H1 (cell line): ENCODE data around the gene HES5. TPM values are rescaled to one million over a fixed set of nuclear protein-coding genes. Genes with fewer than 3 reads are reported as not detected.
"Not testable (repeated sequence)": the region's sequence is repeated elsewhere in the genome, so short reads cannot be mapped to it uniquely, and the experiment has no call there.

Experiments used
- CTCF ChIA-PET: fragments of 300-600 bp; sonication (Branson Sonifier 250); formaldehyde crosslinking; loops from one replicate; lab custom pipeline; 2021; ENCODE audit not compliant: partially characterized antibody; lab: Charles Lee
- POLR2A ChIA-PET: fragments of 300-600 bp; sonication (Branson Sonifier 250); formaldehyde crosslinking; loops from one replicate; lab custom pipeline; 2021; ENCODE audit warnings: inconsistent platforms; ENCODE audit not compliant: partially characterized antibody; lab: Charles Lee
- DNase-seq, 2 experiments: peaks; one replicate each; pipeline versions ENCODE4 v3.0.0 to v3.0.0-alpha.2; 2010 to 2022; ENCODE audit warnings: low spot score in 2 of 2, low read depth in 1 of 2, mixed read lengths in 1 of 2
- FAIRE-seq: peaks from 2 replicates; lab custom pipeline; 2011; peaks lifted over from hg19 to GRCh38; lab: Jason Lieb, UNC
- H2AFZ ChIP-seq: 2 replicates; pipeline ENCODE4 v1.8.1; 2012; ENCODE audit warnings: low read length, inconsistent platforms
- H2AK5ac ChIP-seq: 2 replicates; pipeline ENCODE4 v1.6.1; 2013; ENCODE audit warnings: low read depth, low read length
- H2BK120ac ChIP-seq: replicated peaks from 2 replicates; pipeline ENCODE3; 2013; ENCODE audit warnings: low read depth, low read length, inconsistent platforms
- H2BK12ac ChIP-seq: 2 replicates; pipeline ENCODE4 v1.6.1; 2013; ENCODE audit warnings: low read depth, low read length
- H2BK15ac ChIP-seq: 2 replicates; pipeline ENCODE4 v1.6.1; 2013; ENCODE audit warnings: low read length
- H2BK20ac ChIP-seq: 2 replicates; pipeline ENCODE4 v1.6.1; 2013; ENCODE audit warnings: low read length
- H2BK5ac ChIP-seq: 2 replicates; pipeline ENCODE4 v1.6.1; 2013; ENCODE audit warnings: low read depth, low read length
- H3K14ac ChIP-seq: 2 replicates; pipeline ENCODE4 v1.6.1; 2013; ENCODE audit warnings: inconsistent platforms; ENCODE audit not compliant: insufficient read length
- H3K18ac ChIP-seq: 2 replicates; pipeline ENCODE4 v1.6.1; 2013; ENCODE audit warnings: low read length; ENCODE audit errors: extremely low read depth
- H3K23ac ChIP-seq: 2 replicates; pipeline ENCODE4 v1.6.1; 2013; ENCODE audit warnings: inconsistent platforms; ENCODE audit not compliant: insufficient read length
- H3K23me2 ChIP-seq: 2 replicates; pipeline ENCODE4 v1.6.1; 2013; ENCODE audit warnings: low read depth, low read length
- H3K27ac ChIP-seq: 2 replicates; pipeline ENCODE4 v1.6.1; 2011; ENCODE audit warnings: low read depth, low read length, inconsistent platforms
- H3K27me3 ChIP-seq, 4 experiments: replicated peaks in 1 of 4; 1 replicate in 1 of 4; 2 replicates in 3 of 4; pipeline versions ENCODE4 v1.6.1 to v1.8.1; 2011 to 2013; ENCODE audit warnings: low read length in 3 of 4, mild to moderate bottlenecking in 3 of 4, inconsistent platforms in 2 of 4, mixed read lengths in 2 of 4, moderate library complexity in 1 of 4; ENCODE audit not compliant: control insufficient read depth in 3 of 4, insufficient read depth in 3 of 4; ENCODE audit errors: extremely low read depth in 1 of 4
- H3K36me3 ChIP-seq, 4 experiments: 2 replicates each; pipeline versions ENCODE4 v1.6.1 to v1.8.1; 2011 to 2013; ENCODE audit warnings: mild to moderate bottlenecking in 4 of 4, low read length in 3 of 4, moderate library complexity in 2 of 4, control low read depth in 1 of 4, inconsistent platforms in 1 of 4; ENCODE audit not compliant: insufficient read depth in 4 of 4, control insufficient read depth in 2 of 4
- H3K4ac ChIP-seq: replicated peaks from 2 replicates; pipeline ENCODE3; 2013; ENCODE audit warnings: low read length, low read depth, mixed read lengths, inconsistent platforms; ENCODE audit not compliant: insufficient read length
- H3K4me1 ChIP-seq, 4 experiments: replicated peaks in 1 of 4; 1 replicate in 1 of 4; 2 replicates in 3 of 4; pipeline versions ENCODE4 v1.6.1 to v1.8.1; 2011 to 2013; ENCODE audit warnings: low read length in 3 of 4, inconsistent platforms in 2 of 4, mixed read lengths in 1 of 4; ENCODE audit not compliant: insufficient read depth in 4 of 4, control insufficient read depth in 3 of 4
- H3K4me2 ChIP-seq, 2 experiments: 2 replicates each; pipeline versions ENCODE4 v1.6.1 to v1.8.1; 2011 to 2013; ENCODE audit warnings: low read depth in 2 of 2, low read length in 2 of 2, control low read depth in 1 of 2, inconsistent platforms in 1 of 2, mild to moderate bottlenecking in 1 of 2; ENCODE audit not compliant: insufficient read depth in 1 of 2
- H3K4me3 ChIP-seq, 4 experiments: fragments of 200-600, 300-600 bp in 1 of 4; sonication (generic), shearing (Covaris generic), sonication (Bioruptor Twin) in 1 of 4; 2 replicates each; pipeline versions ENCODE4 v1.5.1 to v1.8.1; 2011 to 2016; ENCODE audit warnings: low read length in 4 of 4, low read depth in 3 of 4, control low read depth in 2 of 4, inconsistent platforms in 2 of 4, mild to moderate bottlenecking in 2 of 4, mixed read lengths in 1 of 4, moderate library complexity in 1 of 4; ENCODE audit not compliant: insufficient read depth in 2 of 4; ENCODE audit errors: extremely low read depth in 1 of 4
- H3K56ac ChIP-seq: replicated peaks from 2 replicates; pipeline ENCODE3; 2013; ENCODE audit warnings: low read depth, mild to moderate bottlenecking, mixed read lengths, low read length, inconsistent platforms; ENCODE audit not compliant: insufficient read length
- H3K79me1 ChIP-seq: 2 replicates; pipeline ENCODE4 v1.6.1; 2013; ENCODE audit warnings: low read depth, low read length, control low read depth
- H3K79me2 ChIP-seq, 2 experiments: 2 replicates each; pipeline versions ENCODE4 v1.6.1 to v1.8.1; 2012 to 2013; ENCODE audit warnings: low read length in 2 of 2, mild to moderate bottlenecking in 2 of 2, inconsistent platforms in 1 of 2; ENCODE audit not compliant: insufficient read depth in 2 of 2, control insufficient read depth in 1 of 2
- H3K9ac ChIP-seq, 4 experiments: replicated peaks in 1 of 4; 1 replicate in 1 of 4; 2 replicates in 3 of 4; pipeline versions ENCODE4 v1.6.1 to v1.8.1; 2011 to 2013; ENCODE audit warnings: low read depth in 3 of 4, low read length in 3 of 4, control low read depth in 2 of 4, mild to moderate bottlenecking in 2 of 4, moderate library complexity in 2 of 4, inconsistent platforms in 1 of 4; ENCODE audit errors: extremely low read depth in 1 of 4
- H3K9me3 ChIP-seq, 2 experiments: 2 replicates each; pipeline versions ENCODE4 v1.6.1 to v1.8.1; 2012 to 2013; ENCODE audit warnings: mild to moderate bottlenecking in 2 of 2, moderate library complexity in 2 of 2, control low read depth in 1 of 2, inconsistent platforms in 1 of 2, low read depth in 1 of 2, low read length in 1 of 2, mixed read lengths in 1 of 2; ENCODE audit not compliant: insufficient read depth in 2 of 2
- H4K20me1 ChIP-seq, 2 experiments: replicated peaks in 1 of 2; 2 replicates each; pipeline versions ENCODE3 to v1.8.1; 2011 to 2013; ENCODE audit warnings: inconsistent platforms in 2 of 2, low read length in 2 of 2, mild to moderate bottlenecking in 1 of 2; ENCODE audit not compliant: insufficient read depth in 2 of 2, control insufficient read depth in 1 of 2
- H4K5ac ChIP-seq: 2 replicates; pipeline ENCODE4 v1.6.1; 2013; ENCODE audit warnings: low read length, low read depth, mixed read lengths, inconsistent platforms; ENCODE audit not compliant: insufficient read length
- H4K8ac ChIP-seq: 2 replicates; pipeline ENCODE4 v1.8.0; 2013; ENCODE audit warnings: mild to moderate bottlenecking, moderate library complexity, low read length, inconsistent platforms; ENCODE audit not compliant: insufficient read depth; ENCODE audit errors: extremely low read depth
- H4K91ac ChIP-seq: replicated peaks from 2 replicates; pipeline ENCODE3; 2013; ENCODE audit warnings: low read length, mixed read lengths, inconsistent platforms; ENCODE audit not compliant: insufficient read length
- WGBS, 2 experiments: shearing (Covaris generic) in 1 of 2; methylation state at CpG; one replicate each; pipeline versions ENCODE4 v1.1.6 to v1.1.7; 2013 to 2015; ENCODE audit warnings: low lambda C conversion rate in 2 of 2, mixed read lengths in 2 of 2, inconsistent platforms in 1 of 2, low coverage in 1 of 2, missing lambda C conversion rate in 1 of 2; ENCODE audit not compliant: insufficient replicate concordance in 2 of 2, insufficient coverage in 1 of 2, insufficient read length in 1 of 2; ENCODE audit errors: extremely low coverage in 1 of 2, missing lambda C conversion rate in 1 of 2; 5-methylcytosine and 5-hydroxymethylcytosine counted together
- polyA plus RNA-seq, 7 experiments: library from polyadenylated mRNA; depleted of rRNA in 3 of 7; stranded (reverse) in 5 of 7; unstranded in 2 of 7; fragments of >200 nt in 5 of 7; fragments of 200-250 nt in 2 of 7; gene quantifications; 1 replicate in 5 of 7; 2 replicates in 1 of 7; 4 replicates in 1 of 7; pipeline versions ENCODE4 v1.2.1 to v1.2.3, GENCODE V29; 2011 to 2013; ENCODE audit warnings: missing spikeins in 2 of 7, mixed read lengths in 2 of 7
- total RNA-seq: library from RNA; stranded (reverse); fragmentation: NEBNext Ultra II Directional; extraction: Animal tissue kit (Norgen Biotek cat#: 25700); gene quantifications from 2 replicates; pipeline ENCODE4 v1.2.1, GENCODE V29; 2021

Gene HES5
- total and polyA plus RNA-seq, 2 of the 8 experiments (the other 6 are each of a cell fraction or from before 2014, with no cell fraction given): 0.22 TPM; not detected in 1

DNA sequence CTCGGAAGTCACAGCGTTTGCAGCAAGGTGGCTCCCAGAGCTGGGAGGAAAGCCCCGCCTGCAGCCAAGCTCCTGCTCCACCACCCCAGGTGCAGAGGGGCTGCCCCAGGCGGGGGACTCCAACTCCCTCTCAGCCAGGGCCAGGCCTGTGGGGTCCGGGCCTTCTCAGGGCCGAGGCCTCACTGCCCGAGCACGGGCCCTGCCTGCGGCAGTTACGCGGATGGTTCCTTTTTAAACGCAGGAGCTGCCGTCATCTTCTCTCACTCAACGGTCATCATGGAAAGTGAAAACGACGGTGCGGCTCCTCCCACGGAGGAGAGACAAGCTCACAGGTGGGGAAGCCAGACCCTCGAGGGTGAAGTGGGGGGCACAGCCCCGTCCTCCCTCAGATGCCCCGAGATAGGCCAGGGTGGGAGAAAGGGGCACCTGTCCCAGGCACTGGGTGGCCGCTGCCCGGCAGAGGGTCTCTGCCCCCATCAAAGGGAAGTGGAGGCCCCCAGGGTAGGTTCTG, 47.6 kb upstream of the HES5 start:
- H3K14ac ChIP-seq, H2BK120ac ChIP-seq, H2AFZ ChIP-seq, H3K27me3 ChIP-seq, H3K23ac ChIP-seq, FAIRE-seq, H3K4me3 ChIP-seq, H4K8ac ChIP-seq, H3K9ac ChIP-seq, H3K56ac ChIP-seq, H3K79me1 ChIP-seq, H3K4me2 ChIP-seq, H3K9me3 ChIP-seq, H2BK15ac ChIP-seq, H2BK5ac ChIP-seq, H3K27ac ChIP-seq, H4K20me1 ChIP-seq, H3K36me3 ChIP-seq, H2BK12ac ChIP-seq, H2BK20ac ChIP-seq, H4K5ac ChIP-seq, H3K79me2 ChIP-seq, DNase-seq, H4K91ac ChIP-seq, H3K18ac ChIP-seq, H3K4ac ChIP-seq, H3K4me1 ChIP-seq, H3K23me2 ChIP-seq, H2AK5ac ChIP-seq: not testable (repeated sequence)
- 92% methylated on average over 13 of the region's 23 CpGs; no CpG with 5 or more reads in 1 of the 2 experiments for WGBS, 2 experiments
- POLR2A ChIA-PET: interaction anchor here (0.6 to 1.1 kb wide), 4 partner anchors 46 to 683 kb away, joined by 3 to 4 read pairs (median 3); no protein-coding TSS in a partner anchor
- CTCF ChIA-PET: interaction anchor here (0.6 to 3.0 kb wide), 4 partner anchors 16 to 840 kb away, joined by 3 to 10 read pairs (median 3); no protein-coding TSS in a partner anchor
